GM19467 (cell line): Measurements from ENCODE around the gene PKP4.

Experiments used
- ATAC-seq: cut with Tn5 transposase; IDR thresholded peaks from one replicate; pipeline ENCODE4 v1.9.1; 2021; ENCODE audit warnings: mild to moderate bottlenecking, moderate library complexity; ENCODE audit not compliant: unreplicated experiment

The PKP4 gene

GRCh38 chr2:158730621-158731140 is 273.9 kb downstream of the PKP4 start:
- ATAC-seq, result no peak

- ATAC-seq, result no peak
Observed at GRCh38 chr2:158731386-158731785, 274.6 kb downstream of the PKP4 start.
